Inflammatory macrophage treated with lipopolysaccharide for 4 hours (primary cell): ENCODE data around the gene HSPB6.
"Not testable (repeated sequence)": the region's sequence is repeated elsewhere in the genome, so short reads cannot be mapped to it uniquely, and the experiment has no call there.

Source experiments
- DNase-seq: peaks from one replicate; pipeline ENCODE4 v3.0.0-alpha.2; 2020

Gene HSPB6

DNA sequence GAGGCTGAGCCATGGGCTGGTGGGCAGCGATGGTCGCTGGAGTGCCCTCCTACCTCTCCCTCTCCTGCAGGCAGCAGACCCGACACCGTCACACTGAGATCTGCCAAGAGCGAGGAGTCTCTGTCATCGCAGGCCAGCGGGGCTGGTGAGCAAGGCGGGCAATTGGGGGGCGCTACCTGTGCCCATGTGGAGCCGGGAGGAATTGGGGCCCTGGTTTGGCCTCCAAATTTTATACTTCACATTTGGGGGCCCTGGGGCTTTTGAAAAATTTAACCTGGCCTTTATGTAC is 28.5 kb upstream of the HSPB6 start:
- no peak for DNase-seq

DNA sequence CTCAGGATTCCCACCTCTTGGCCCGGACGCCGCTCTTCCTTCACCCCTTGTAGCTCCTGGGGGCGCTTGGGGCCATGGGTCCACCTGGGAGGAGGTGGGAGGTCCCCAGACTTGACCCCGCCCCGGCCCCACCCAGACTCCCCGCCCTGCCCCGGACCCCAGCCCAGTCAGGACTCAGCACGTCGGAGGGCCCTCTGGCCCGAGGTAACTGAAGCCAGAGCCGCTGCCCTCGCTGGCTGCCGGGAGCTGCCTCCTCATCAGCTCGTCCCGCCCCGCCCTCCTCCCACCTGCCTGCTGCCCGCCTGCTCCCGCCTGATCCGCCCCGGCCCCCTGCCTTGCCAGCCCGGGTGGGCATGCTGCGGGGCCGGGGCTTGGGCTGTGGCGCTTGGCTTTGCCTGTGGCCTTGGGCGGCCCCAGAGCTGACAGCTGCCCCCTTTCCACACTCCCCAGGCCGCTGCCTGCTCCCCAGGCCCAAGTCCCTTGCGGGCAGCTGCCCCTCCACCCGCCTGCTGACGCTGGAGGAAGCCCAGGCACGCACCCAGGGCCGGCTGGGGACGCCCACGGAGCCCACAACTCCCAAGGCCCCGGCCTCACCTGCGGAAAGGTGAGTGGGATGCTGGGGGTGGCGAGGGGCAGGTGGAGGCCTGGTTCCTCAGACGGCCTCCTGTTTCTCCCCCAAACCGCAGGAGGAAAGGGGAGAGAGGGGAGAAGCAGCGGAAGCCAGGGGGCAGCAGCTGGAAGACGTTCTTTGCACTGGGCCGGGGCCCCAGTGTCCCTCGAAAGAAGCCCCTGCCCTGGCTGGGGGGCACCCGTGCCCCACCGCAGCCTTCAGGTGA is 27.9 kb upstream of the HSPB6 start:
- DNase-seq, result no peak

DNA sequence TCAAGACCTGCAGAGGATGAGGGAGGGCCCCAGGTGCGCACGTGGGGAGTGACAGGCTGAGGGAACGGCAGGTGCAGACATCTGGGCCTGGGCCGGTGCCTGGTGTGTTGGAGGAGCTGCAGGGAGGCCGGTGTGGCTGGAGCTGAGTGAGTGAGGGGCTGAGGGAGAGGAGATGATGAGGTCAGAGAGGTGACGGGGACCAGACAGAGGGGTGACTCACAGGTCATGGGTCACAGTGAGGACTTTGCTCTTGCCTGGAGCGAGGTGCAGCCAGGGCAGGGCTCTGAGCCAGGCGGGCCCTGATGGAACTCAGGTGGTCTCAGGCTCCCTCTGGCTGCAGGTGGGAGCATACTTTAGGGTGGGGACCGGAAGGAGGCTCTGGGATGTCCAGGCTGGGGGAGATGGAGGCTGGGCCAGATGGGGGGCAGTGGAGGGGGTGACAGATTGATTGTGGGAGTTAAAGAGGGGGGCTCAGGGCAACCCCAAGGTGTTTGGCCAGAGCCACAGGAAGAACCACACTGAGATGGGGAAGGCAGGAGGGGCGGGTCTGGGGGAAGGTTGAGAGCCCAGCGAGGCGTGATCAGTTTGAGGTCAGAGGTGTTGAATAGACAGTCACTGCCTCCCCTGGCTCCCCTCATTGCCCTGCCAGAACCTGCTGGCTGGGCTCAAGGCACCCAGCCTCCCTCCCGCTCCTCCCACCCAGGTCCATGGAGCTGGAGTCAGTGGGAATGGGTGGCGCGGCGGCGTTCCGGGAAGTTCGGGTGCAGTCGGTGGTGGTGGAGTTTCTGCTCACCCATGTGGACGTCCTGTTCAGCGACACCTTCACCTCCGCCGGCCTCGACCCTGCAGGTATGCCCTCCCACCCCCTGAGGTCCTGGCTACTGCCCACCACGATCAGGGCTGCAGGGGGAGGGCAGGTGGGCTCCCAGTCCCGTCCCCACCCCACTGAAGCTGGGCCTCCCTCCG is 26.9 kb upstream of the HSPB6 start:
- no peak for DNase-seq

DNA sequence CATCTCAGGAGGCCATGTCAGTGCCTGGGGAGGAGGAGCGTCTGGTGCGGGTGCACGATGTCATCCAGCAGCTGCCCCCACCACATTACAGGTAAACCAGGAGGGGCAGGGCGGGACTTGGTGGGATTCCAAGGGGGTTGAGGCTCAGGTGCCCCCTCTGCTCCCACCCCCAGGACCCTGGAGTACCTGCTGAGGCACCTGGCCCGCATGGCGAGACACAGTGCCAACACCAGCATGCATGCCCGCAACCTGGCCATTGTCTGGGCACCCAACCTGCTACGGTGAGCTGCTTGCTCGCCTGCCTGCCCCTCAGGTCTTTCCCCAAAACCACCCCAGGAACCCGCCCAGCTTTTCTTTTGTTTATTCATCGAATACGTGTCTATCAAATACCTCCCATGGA is 25.8 kb upstream of the HSPB6 start:
- DNase-seq, result no peak

DNA sequence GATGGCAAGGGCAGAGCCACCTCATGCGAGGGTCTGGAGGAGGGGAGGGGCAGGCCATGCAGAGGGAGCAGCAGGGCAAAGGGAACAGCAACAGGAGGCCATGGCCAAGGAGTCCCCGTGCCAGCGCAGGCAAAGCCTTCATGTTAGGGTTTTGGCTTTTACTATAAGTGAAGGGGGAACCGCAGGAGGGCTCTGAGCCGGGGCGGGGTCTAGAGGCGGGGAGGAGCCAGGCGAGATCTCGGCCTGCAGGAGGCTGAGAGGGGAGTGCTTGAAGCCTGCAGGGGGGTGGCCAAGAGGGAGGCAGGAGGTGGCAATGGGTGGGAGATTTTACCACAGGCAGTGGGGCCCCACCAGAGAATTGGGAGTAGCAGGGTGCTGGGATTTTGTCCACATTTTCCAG is 24.8 kb upstream of the HSPB6 start:
- no peak for DNase-seq

DNA sequence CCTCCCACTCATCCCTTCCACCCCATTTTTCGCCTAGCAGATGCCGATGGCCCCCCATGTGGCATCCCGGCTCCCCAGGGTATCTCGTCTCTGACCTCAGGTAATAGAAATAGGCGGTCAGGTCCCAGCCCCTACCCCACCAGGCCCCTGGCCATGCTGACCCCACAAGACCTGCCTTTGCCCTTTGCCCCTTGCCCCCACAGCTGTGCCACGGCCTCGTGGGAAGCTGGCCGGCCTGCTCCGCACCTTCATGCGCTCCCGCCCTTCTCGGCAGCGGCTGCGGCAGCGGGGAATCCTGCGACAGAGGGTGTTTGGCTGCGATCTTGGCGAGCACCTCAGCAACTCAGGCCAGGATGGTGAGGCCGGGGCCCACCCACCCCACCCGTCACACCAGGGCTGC is 23.9 kb upstream of the HSPB6 start:
- DNase-seq, result no peak

DNA sequence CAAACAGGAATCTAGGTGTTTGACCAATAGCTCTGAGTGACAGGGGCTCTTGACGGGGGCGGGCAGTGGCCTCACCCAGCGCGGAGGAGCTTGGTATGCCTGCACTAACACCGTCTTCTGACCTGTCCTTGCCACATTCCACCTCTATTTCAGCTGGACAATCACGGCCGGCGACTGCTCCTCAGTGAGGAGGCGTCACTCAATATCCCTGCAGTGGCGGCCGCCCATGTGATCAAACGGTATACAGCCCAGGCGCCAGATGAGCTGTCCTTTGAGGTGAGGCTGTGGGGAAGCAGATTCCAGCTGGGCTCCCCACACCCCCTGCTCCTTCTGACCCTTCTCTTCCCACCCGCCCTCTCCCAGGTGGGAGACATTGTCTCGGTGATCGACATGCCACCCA is 23.2 kb upstream of the HSPB6 start:
- no peak for DNase-seq

DNA sequence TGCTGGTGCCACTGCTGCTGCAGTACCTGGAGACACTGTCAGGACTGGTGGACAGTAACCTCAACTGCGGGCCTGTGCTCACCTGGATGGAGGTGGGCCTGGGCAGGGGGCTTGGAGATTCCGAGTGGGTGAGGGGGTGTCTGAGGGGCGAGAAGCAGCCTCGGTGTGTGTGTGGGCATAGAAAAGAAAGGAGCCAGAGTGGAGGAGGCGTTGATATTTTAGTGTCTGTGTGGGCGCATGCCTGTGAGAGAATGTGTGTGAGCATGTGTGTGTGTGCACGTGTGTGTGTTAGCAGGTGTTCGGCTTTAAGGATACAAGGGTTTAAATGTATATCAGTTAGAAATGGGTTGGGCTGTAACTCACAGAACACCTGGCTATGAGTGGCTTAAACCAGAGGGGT is 22.2 kb upstream of the HSPB6 start:
- no peak for DNase-seq

DNA sequence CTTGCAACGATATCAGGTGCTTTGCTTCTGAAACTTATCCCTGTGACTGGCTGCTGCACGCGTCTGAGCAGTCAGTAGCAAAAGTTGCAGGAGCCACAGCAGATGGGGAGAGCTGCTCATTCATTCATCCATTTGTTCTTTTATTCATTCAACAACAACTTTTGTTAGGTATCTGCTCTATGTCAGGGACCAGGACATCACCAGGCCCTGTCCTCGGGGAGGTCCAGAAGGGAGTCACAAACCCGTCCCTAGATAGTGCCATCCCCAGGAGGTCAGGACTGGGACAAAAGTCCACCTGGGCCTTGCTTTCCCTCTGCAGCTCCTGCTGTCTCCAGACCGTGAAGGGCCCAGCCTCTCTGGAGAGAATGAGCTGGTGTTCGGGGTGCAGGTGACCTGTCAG is 21.1 kb upstream of the HSPB6 start:
- DNase-seq, result no peak

DNA sequence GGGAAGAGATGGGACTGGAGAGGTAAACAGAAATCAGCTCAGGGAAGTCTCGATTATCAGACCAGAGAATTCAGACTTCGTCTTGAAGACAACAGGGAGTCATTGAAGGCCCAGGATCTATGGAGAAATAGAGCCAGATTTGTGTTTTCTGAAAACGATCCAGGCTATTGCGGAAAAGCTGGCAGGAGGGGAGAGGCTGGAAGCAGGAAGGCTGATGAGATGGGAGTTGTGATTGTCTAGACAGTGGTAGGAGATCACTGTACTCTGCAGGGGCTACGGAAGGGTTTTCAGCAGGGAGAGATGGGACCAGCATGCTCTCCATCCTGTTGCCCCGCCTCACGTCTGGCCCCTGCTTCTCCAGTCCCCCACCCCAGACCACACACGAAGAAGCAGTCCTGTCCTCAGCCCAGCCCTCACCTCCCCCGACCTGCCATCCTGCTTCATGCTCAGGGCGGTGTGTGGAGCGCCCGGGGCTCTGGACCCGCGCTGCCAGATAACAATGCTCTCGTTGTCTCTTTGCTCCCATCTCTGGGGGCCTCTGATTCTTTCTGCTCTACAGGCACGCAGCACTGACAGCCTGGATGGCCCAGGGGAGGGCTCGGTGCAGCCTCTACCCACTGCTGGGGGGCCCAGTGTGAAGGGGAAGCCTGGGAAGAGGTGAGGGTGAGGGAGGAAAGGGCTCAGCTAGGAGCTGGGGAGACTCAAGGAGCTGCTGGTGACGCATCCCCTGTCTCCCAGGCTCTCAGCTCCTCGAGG is 20.4 kb upstream of the HSPB6 start:
- DNase-seq, result no peak

DNA sequence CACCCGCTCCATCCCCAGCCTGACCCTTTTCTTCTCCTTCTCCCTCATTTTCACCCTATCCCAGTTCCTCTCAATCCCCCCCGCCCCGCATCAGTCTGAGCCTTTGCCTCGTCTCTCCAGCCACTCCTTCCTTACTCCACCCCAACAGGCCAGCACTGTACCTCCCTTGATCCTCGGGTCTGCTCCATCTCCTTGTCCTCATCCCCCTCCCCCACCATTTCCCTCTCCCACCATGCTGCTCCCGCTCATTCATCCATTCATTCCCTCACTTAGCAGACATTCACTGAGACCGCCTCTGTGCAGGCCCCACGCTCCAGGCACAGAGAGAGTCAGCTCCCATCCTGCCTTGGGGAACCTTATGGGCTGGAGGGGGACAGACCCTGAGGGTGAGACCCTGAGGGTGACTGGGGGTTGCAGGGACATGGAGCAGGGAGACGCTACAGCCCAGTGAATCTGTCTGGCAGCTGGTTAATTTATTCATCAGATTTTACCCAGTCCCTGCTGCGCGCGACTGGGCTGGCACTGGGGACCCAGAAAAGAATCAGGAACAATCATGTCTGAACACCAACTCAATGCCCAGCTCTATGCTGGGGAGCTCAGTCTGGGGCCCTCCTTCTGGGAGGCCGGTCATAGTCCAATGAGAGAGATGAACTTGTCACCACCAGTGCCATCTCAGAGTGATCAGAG is 19.4 kb upstream of the HSPB6 start:
- no peak for DNase-seq

DNA sequence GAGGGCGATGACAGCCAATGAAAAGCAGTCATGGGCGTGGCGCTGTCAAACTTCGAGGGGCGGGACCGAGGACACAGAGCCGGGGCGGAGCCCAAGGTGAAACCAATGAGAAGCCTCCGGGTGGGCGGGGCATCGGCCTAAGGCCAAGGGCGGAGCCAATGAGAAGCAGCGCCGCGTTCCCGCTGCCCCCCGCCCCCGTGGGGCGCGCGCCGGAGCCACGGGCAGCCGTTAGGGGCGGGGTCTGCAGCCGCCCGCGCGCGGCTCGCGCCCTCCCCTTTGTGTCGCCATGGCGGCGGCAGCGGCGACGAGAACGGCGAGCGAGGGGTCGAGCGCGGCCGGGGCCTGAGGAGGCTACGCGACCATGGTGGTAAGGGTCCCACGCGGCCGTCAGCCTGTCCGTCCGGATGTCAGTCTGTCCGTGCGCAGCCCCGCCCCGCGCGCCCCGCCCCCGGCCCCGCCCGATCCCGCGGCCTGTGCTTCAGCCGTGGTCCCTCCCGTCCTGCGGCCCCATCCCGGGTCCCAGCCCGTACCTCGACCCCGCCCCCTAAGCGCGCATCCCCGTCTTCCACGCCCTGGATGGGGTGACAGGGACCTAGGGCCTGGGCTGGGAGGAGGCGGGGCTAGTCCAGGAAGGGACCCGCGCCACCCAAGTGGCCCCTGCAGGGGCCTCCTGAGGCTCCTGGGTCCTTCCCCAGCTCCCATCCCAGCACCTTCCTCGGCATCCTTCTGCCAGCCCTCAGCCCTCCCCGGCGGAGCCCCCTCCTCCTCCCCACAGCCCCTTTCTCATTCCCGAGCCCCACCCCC is 18.7 kb upstream of the HSPB6 start, which contains the start of gene ARHGAP33:
ARHGAP33 (plus strand) TSS at position 267 of the 804 bp plus-strand sequence; CDS start at position 362, 95 bp downstream.
- peak; percentile 99 for DNase-seq

DNA sequence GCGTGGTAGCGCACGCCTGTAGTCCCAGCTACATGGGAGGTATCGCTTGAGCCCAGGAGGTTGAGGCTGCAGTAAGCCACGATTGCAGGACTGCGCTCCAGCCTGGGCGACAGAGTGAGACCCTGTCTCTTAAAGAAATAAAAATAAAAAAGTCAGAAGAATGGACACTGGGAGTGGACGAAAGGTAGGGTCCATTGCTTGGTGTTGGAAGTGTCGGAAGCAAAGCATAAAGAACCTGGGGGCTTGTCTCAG is 18.1 kb upstream of the HSPB6 start:
- no peak for DNase-seq

DNA sequence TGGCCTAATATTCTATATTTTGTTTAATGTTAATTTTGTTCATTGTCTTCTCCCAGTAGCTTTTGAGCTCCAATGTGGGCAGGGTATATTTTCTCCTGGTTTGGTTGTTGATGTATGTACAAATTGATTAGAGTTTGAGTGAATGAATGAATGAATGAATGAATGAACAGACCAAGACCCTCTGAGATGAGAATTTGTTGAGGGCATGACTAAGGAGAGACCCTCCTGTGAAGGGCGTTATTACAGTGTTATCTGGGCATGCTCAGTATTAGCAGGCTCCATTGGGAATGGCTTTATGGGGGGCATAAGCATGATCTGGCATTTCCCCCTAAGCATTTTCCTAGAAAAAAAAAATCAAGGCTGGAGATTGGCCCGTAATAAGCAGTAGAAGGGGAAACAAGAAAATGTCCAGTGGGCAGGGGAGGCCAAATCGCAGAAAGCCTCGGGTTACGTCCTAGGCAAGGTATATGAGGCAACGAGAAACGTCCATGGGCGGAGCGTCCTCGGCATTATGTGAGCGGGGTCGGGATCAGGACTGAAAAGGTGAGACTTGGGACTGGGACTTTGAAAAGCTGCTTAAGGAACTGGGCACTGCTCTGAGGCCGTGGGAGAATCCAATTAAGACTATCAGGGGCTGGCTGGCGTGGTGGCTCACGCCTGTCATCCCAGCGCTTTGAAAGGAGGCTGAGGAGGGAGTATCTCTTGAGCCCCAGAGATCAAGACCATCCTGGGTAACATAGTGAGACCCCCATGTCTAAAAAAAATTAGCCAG is 17.6 kb upstream of the HSPB6 start:
- no peak for DNase-seq

DNA sequence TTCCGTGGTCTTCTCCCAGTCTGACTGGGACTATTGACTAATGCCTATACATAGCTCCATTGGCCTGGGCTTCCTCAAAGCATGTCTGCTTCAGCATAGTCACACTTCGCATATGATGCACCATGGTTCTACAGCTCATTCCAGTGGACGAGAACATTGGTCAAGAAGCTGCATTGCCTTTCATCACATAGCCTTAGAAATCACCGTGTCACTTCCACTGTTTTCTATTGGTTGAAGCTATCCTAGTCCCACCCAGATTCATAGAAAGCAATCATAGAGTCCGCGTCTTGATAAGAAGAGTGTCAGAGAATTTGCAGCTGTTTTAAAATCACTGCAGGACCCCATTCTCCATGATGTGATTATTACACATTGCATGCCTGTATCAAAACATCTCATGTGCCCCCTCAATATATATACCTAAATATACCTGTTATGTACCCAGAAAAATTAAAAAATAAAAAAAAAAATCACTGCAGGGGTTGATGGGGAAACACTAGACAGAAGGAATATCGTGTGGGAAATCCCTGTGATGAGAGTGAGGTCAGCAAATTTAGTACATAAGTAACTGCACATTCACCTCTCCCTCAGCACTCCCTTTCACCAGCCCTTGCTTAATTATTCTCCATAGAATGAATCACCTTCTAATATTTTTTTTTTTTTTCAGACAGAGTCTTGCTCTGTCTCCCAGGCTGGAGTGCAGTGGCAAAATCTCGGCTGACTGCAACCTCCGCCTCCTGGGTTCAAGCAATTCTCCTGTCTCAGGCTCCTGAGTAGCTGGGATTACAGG is 16.4 kb upstream of the HSPB6 start:
- DNase-seq, result peak; percentile 42

DNA sequence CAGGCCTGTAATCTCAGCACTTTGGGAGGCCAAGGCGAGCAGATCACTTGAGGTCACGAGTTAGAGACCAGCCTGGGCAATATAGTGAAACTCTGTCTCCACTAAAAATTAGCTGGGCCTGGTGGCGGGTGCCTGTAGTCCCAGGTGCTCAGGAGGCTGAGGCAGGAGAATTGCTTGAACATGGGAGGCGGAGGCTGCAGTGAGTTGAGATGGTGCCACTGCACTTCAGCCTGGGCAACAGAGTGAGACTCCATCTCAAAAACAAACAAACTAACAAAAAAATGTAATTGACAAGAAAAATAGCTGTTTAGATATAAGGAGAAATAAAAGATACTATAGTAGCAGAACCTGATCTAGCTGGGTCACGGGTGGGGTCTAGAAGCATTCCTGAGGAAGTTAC is 15.5 kb upstream of the HSPB6 start:
- not testable (repeated sequence) for DNase-seq

DNA sequence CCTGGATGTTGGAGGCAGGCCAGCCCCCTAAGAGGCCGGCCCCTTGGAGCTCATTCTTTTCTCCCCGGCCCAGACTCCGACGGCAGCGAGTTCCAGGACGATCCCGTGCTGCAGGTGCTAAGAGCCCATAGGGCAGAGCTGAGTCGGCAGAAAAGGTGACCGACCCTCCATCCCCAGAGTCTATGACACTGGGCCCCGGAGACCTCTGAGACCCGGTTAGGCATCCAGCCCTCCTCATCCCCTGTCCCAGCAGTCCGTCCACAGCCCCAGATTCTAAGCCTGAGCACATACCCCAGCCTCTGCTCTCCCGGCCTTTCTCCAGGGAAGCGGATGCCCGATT is 11.2 kb upstream of the HSPB6 start:
- DNase-seq, result no peak

DNA sequence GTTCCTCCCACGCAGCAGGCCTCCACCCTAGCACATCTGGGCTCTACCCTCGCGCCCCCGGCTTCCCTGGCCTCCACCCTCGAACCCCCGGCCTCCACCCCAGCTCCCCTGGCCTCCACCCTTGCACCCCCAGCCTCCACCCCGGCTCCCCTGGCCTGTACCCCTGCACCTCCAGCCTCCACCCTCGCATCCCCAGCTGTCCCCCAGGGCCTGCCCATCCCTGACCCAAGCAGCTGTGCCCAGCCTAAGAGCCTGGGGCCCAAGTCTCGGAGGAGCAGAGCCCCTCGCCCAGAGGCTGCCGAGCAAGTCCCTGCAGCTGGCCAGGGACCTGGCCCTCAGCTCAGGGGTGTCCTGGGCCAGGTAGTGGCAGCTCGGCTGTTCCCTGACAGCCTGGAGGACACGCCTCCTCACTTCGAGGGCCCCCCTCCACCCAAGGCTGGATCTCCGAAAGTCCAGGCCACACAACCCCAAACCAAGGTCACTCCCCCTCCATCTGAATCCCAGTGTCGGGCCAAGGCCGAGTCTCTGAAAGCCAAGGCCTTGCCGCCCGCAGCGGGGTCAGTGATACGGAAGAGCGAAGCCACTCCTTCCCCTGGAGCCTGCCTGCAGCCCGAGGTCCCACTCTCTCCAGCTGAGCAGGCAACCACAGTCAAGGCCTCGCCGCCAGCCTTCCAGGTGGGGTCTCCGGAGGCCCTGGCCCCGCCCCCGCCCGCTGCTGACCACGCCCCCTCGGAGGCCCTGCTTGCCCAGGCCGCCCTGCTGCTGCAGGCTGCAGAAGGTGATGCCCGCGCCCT is 10.7 kb upstream of the HSPB6 start:
- no peak for DNase-seq

DNA sequence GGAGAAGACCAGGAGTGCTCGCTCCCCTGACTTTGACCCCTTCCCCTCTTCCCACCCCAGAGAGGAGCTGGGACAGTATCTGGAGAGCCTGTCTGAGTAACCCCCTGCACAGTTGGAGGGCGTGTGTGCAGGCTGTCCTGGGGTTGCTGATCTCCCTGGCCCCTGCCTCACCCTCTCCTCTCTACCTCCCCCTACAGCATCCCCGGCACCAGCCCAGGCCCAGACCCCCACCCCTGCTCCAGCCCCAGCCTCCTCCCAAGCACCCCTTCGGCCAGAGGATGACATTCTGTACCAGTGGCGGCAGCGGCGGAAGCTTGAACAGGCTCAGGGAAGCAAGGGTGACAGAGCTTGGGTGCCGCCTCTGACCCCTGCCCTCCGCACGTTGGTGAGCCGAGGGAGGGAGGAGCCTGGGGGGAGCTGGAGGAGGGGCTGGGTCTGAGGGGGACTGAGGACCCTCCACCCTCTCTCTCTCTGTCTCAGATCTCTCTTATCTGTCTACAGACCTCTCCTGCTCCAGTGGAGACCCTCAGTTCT is 9.8 kb upstream of the HSPB6 start:
- no peak for DNase-seq
